Measurements from ENCODE around the gene SRSF9.

Gene SRSF9

DNA sequence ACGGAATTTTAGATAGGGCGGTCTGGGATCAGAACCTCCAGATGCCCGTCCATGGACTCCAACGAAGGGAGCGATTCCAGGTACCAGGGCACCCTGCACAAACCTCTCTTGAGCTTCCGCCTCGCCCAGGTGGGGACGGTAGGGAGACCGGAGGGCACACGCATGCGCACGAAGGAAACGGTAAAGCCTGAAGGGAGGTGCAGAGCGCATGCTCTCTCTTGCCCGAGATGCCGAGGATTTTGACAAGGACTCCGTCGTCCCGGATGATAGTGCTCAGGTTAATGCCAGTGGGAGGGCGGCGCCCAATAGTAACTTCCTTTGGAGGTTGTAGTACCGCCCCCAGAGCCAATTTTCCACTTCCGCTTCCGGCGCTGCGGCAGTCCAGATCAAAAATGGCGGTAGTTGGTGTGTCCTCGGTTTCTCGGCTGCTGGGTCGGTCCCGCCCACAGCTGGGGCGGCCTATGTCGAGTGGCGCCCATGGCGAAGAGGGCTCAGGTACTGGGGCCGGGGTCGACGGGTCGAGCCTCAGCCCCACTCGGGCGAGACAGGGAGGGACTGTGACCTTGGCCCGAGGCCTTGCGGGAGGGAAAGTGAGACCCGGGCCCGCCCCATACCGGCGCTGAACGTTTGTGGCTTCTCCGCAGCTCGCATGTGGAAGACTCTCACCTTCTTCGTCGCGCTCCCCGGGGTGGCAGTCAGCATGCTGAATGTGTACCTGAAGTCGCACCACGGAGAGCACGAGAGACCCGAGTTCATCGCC is 31.6 kb downstream of the SRSF9 start, which contains the start of gene COX6A1:
TSS of gene COX6A1 (plus strand) at position 379 of the 760 bp plus-strand sequence. CDS start at position 393, 14 bp downstream.
- TF ChIP-seq, protein P1, sequence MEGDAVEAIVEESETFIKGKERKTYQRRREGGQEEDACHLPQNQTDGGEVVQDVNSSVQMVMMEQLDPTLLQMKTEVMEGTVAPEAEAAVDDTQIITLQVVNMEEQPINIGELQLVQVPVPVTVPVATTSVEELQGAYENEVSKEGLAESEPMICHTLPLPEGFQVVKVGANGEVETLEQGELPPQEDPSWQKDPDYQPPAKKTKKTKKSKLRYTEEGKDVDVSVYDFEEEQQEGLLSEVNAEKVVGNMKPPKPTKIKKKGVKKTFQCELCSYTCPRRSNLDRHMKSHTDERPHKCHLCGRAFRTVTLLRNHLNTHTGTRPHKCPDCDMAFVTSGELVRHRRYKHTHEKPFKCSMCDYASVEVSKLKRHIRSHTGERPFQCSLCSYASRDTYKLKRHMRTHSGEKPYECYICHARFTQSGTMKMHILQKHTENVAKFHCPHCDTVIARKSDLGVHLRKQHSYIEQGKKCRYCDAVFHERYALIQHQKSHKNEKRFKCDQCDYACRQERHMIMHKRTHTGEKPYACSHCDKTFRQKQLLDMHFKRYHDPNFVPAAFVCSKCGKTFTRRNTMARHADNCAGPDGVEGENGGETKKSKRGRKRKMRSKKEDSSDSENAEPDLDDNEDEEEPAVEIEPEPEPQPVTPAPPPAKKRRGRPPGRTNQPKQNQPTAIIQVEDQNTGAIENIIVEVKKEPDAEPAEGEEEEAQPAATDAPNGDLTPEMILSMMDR (conservative IDR thresholded peaks at IDR 0.05; ENCODE audit: low read depth, low read length), result no peak
- H3K4me3 ChIP-seq (ENCODE audit: low read depth, low read length), result peak within 1 kb of the TSS; percentile 83
- peak; percentile 98 for DNase-seq (ENCODE audit: low read depth)

DNA sequence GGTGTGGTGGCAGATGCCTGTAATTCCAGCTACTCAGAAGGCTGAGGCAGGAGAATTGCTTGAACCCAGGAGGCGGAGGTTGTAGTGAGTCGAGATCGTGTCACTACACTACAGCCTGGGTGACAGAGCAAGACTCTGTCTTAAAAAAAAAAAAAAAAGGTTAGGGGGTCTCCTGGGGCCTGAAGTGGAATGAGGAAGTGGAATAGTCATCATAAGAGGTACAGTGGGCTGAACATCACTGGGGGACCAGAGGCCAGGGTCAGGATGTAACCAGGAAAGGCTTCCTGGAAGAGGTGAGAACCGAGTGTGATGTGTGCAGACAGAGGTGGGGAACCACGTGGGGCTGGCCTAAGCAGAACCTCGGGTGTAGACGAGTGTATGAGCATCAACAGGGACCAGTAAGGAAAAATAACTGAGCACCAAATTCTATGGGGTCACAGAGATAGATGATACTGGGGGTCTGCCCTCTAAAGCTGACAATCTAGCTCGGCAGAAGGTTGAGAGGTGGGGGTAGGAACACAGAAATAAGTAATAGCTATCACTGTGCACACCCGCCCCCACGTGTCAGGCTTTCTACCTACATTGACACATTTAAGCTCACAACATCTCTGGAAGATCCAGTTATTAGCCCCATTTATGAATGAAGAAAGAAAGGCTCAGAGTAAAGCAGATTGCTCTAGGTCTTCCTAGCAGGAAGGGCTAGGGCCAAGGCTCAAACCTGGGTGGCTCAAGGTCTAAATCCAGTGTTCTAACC is 36.6 kb downstream of the SRSF9 start:
- H3K4me3 ChIP-seq (ENCODE audit: low read depth, low read length), result no peak overlapping the region
- no peak for DNase-seq (ENCODE audit: low read depth)
- TF ChIP-seq, protein P1 (conservative IDR thresholded peaks at IDR 0.05; ENCODE audit: low read depth, low read length), result no peak

DNA sequence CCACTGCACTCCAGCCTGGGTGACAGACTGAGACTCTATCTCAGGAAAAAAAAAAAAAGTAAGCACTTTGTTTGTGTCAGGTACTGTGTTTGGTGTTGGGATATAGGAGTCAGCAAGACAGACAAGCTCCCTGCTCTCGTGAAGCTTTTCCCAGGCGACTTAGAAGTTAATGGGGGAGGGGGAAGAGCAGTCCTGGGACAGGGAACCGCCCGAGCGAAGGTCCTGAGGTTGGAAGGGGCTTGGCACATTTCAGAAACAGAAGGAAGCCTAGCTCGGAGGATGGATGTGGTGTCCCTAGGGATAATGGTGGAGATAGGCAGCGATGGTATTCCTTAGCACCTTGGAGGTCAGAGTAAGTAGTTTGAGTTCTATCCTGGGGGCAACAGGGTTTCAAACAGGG is 40.2 kb downstream of the SRSF9 start:
- TF ChIP-seq, protein P1 (conservative IDR thresholded peaks at IDR 0.05; ENCODE audit: low read depth, low read length), result no peak

DNA sequence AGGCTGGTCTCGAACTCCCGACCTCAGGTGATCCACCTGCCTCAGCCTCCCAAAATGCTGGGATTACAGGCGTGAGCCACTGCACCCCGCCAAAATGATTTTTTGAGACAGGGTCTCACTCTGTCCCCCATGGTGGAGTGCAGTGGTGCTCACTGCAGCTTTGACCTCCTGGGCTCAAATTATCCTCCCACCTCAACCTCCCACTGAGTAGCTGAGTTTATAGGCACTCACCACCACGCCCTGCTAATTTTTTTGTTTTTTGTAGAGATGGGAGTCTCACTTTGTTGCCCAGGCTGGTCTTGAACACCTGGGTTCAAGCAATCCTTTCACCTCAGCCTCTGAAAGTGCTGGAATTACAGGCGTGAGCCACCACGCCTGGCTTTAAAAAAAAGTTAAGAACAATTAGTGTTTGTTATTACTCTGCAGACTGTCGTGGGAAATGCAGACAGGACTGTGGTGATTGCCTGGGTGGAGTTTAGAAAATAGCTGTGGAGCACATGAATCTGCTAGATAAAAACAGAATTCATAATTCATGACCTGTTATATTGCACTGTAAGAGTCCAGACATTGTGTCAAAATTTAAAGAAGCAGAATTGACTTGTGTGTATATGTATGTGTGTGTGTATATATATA is 40.8 kb downstream of the SRSF9 start:
- TF ChIP-seq, protein P1 (conservative IDR thresholded peaks at IDR 0.05; ENCODE audit: low read depth, low read length), result no peak
- no peak for DNase-seq (ENCODE audit: low read depth)
- H3K4me3 ChIP-seq (ENCODE audit: low read depth, low read length), result no peak overlapping the region

More for the DNA sequence above, 40.2 kb downstream of the SRSF9 start:
- DNase-seq (ENCODE audit: low read depth), result no peak
- H3K4me3 ChIP-seq (ENCODE audit: low read depth, low read length), result no peak overlapping the region

DNA sequence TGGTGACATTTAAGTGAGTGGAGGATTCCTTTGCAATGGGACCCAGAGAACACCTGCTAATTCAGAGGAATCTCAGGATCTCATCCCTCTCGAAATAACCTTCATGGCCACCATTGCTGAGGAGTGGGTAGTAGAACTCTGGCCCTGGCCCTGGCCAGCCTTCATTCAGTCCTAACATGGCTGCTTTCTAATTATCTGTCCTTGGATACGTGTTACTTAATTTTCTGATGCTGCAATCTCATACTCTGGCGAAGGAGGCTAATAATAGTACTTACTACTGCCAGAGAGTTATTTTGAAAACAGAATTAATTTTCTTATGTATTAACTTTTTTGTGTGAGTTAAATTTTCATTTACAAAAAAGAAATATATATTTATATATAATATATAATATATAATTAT is 43.8 kb downstream of the SRSF9 start:
- no peak overlapping the region for H3K4me3 ChIP-seq (ENCODE audit: low read depth, low read length)
- no peak for DNase-seq (ENCODE audit: low read depth)
- TF ChIP-seq, protein P1 (conservative IDR thresholded peaks at IDR 0.05; ENCODE audit: low read depth, low read length), result no peak

DNA sequence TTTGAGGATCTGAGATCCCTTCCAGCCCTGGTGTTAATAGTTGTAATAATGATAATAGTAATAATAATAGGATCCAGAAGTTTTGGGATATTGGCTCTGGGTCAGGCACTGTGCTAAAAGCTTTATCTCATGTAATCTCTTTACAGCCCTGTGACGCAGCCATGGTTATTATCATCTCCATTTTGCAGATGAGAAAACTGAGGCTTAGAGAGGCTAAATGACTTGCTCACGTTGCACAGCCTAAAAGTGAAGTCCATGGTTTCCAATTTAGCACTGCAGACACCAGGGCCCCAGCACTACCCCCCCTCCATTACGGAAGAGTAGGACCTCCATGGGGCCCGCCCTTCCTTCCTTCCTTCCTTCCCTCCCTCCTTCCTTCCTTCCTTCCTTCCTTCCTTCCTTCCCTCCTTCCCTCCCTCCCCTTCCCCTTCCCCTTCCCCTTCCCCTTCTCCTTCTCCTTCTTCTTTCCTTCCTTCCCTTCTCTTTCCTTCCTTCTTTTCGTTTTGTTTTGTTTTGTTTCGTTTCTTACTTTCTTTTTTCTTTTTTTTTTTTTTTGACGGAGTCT is 46.6 kb downstream of the SRSF9 start:
- no peak for DNase-seq (ENCODE audit: low read depth)

More for the DNA sequence above, 46.6 kb downstream of the SRSF9 start:
- TF ChIP-seq, protein P1 (conservative IDR thresholded peaks at IDR 0.05; ENCODE audit: low read depth, low read length), result no peak
- H3K4me3 ChIP-seq (ENCODE audit: low read depth, low read length), result no peak overlapping the region

All from choroid plexus epithelial cell (primary cell).